AG09319 (cell line): Measurements from ENCODE around the gene MOB3A.

Experiments
- DNase-seq: peaks from one replicate; pipeline ENCODE4 v3.0.0-alpha.2; 2010; ENCODE audit warnings: low read depth; ENCODE audit errors: extremely low read depth
- TF ChIP-seq, protein P1 (sequence below): IDR thresholded peaks from 2 replicates; pipeline ENCODE4 v1.5.1; 2011; ENCODE audit warnings: low read depth, mild to moderate bottlenecking, inconsistent platforms, low read length, moderate library complexity

The MOB3A gene

DNA sequence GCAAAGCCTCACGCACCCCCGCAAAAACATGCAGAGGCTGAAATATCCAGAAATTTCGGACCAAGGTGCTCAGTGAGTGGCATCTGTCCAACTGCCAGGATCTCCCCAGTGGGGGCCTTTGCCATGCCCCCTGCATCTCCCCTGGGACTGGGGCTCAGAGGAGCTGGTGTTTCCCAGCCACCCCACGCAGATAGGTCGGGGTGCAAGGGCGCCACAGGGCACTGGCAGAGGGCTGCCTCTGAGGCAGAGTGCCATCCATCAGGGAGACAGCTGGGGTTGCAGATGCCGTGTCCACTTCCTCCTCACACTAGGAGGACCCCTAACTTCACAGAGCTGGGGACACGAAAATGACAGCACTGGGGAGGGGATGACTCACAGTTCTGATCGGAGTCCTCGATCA lies 26.9 kb upstream of the MOB3A start:
- DNase-seq, result no peak
- TF ChIP-seq, protein P1, sequence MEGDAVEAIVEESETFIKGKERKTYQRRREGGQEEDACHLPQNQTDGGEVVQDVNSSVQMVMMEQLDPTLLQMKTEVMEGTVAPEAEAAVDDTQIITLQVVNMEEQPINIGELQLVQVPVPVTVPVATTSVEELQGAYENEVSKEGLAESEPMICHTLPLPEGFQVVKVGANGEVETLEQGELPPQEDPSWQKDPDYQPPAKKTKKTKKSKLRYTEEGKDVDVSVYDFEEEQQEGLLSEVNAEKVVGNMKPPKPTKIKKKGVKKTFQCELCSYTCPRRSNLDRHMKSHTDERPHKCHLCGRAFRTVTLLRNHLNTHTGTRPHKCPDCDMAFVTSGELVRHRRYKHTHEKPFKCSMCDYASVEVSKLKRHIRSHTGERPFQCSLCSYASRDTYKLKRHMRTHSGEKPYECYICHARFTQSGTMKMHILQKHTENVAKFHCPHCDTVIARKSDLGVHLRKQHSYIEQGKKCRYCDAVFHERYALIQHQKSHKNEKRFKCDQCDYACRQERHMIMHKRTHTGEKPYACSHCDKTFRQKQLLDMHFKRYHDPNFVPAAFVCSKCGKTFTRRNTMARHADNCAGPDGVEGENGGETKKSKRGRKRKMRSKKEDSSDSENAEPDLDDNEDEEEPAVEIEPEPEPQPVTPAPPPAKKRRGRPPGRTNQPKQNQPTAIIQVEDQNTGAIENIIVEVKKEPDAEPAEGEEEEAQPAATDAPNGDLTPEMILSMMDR, result no peak

DNA sequence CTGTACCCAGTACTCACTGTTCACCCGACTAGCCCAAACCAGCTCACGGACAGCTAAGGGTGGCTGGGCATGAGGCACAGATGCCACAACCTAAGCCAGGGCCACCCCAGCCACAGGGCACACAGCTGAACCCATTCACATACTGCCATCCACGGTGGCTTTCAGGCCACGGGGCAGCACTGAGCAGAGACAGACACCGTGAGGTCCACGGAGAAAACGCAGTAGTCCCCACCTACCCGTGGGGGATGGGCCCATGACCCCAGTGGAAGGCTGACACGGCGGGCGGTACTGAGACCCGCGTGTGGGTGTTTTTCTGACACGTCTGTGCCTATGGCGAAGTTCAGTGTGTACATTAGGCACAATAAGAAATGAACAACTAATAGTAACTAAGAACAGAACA lies 26.1 kb upstream of the MOB3A start:
- DNase-seq, result no peak
- TF ChIP-seq, protein P1, result no peak

DNA sequence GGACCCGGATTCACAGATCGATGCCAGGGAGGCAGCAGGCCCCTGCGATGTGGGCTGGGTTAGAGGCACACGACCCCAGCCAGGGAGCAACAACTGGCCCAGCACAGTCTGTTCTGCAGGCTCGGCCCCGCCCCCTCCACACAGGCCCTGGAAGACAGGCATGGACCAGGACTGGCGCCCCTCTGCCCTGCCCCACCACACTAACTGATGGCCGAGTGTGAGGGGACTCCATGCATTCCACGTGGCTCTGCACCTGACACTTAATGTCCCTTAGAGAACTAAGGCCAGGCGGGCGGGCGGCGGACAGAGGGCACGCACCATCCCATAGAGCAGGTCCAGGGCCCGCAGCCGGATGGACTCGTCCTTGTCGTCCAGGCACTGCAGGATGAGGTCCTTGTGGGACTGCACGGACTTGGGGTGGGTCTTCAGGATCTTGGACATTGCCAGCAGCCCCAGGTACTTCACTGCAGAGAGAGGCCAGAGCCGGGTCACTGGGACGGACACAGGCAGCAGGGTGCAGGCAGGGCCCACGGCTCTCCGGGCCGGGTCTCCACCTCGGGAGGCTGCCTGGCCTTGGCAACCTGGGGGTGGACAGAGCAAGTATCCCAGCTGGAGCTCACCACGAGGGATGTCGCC lies 25.4 kb upstream of the MOB3A start:
- DNase-seq, result no peak
- TF ChIP-seq, protein P1, result no peak

DNA sequence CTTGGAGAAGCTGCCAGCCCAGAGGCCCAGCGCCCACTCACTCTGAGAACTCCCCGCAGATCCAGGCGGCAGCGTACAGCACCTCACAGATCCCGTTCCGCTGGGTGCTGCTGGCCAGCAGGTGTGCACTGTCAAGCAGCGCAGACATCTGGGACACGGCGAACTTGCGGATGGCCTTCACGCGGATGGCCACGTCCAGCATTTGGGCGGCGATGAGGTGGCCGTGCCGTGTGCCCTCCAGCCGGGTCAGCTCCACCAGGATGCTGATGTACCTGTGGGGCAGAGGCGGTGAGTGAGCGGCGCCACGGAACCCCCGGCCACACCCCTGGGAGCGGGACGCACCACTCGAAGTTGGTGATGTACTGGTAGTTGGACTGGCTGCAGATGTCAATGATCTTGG lies 24.7 kb upstream of the MOB3A start:
- TF ChIP-seq, protein P1, result no peak
- DNase-seq, result no peak

DNA sequence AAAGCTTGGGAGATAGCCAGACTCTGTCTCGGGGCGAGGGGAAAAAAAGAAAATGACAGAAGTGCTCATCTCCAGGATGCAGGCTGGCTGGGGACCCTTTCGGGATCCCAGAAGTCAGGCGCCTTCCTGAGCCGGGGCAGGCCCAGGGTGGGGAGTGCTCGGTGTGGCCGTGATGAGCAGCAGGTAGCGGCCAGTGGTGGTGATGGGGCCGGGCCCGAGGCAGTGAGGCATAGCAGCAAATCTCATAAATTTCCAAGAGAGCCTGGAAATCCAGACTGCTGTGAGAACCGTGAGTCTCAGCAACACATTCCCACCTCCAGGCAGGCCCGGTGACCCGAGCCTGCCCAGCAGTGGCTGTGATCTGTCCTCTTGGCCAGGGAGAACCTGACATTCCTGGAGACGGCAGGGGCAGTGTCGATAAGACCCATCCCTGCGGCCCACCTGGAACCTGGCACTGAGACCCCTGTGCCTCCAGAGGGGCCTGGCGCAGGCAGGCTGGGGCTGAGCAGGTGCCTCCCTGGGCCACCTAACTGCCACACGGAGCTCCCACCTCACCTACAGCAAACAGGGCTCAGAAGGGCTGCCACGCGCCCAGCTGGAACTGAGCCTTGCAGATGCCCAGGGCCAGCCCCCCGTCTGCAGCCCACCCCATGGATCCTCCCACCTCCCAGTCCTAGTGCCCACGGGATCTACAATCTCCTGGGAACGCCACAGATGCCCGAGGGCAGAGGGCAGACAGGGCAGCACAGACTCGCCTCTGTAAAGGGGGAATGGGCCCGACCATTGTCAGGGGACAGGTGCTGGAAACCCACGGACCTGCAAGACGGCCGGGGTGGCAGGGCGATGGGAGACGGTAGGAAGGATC lies 24.0 kb upstream of the MOB3A start:
- TF ChIP-seq, protein P1, result no peak
- no peak for DNase-seq

DNA sequence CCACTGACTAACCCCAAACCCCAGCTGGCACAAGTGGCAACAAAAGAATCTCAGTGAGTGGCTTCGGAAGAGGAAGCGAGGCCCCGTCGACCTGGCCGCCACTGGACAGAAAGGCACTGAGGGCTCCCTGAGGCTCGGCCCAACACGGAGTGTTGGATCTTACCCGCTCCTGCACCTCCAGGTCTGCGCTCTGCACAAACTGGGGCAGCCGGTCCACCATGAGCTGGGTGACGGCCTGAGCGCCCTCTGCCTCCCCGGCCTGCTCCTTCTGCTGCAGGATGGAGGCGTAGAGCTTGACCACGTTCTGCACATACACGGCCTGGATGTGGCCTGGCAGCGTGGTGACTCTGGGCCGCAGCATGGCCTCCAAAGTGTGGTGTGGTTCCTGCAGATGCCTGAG lies 22.3 kb upstream of the MOB3A start:
- TF ChIP-seq, protein P1, result no peak
- DNase-seq, result no peak

DNA sequence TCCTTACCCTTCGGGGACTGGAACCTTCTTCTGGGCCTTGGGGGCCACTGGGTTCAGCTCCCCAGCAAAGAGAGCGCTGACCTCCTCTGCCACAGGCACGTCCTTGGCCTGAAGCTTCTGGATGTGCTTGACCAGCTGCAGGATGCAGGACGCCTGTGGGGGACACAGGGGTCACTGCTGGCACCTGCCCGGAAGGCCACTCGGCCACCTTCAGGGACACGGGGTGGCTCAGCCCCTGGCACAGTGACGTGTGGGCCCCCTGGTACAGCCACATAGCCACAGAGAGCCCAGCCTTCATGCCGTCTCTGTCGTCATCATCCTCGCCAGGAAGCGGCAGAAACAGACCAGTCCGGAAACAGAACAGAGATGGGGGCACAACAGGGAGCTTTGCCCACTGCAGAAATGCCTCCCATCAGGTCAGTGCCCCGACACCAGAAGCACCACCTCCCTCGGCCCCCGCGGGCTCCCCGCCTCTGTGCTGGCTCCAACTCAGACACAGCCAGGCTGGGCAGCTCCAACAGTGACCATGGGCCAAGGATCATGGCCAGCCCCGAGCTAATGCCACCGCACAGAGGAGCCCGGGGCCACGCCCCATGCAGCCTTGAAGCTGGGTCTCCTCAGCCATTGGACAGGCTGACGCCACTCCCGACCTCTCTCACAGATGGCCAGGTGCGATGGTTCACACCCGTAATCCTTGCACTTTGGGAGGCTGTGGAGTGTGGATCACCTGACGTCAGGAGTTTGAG lies 21.3 kb upstream of the MOB3A start:
- TF ChIP-seq, protein P1, result no peak
- DNase-seq, result no peak
